KMS-11 (cell line): ENCODE measurements around the gene MEST.

ENCODE experiments used
- H2AFZ ChIP-seq: fragments of 200-600 bp; sonication (generic); 2 replicates; pipeline ENCODE4 v1.6.1; 2016; ENCODE audit warnings: antibody characterized with exemption, mixed run types, low read depth
- H3K27ac ChIP-seq: fragments of 200-600 bp; sonication (generic); 2 replicates; pipeline ENCODE4 v1.6.1; 2016; ENCODE audit warnings: mild to moderate bottlenecking, mixed run types
- H3K27me3 ChIP-seq: fragments of 200-600 bp; sonication (generic); 2 replicates; pipeline ENCODE4 v1.6.1; 2017; ENCODE audit warnings: mild to moderate bottlenecking, low read depth, mixed run types, moderate library complexity; ENCODE audit not compliant: insufficient read depth
- H3K36me3 ChIP-seq: fragments of 200-600 bp; sonication (generic); 2 replicates; pipeline ENCODE4 v1.6.1; 2017; ENCODE audit warnings: mild to moderate bottlenecking, mixed run types; ENCODE audit not compliant: insufficient read depth
- H3K4me1 ChIP-seq: fragments of 200-600 bp; sonication (generic); 2 replicates; pipeline ENCODE4 v1.6.1; 2016; ENCODE audit warnings: mild to moderate bottlenecking, low read depth, mixed run types; ENCODE audit not compliant: poor library complexity, severe bottlenecking
- H3K4me2 ChIP-seq: fragments of 200-600 bp; sonication (generic); 2 replicates; pipeline ENCODE4 v1.7.0; 2016; ENCODE audit warnings: mild to moderate bottlenecking, mixed run types
- H3K4me3 ChIP-seq: fragments of 200-600 bp; sonication (generic); IDR thresholded peaks from 2 replicates; pipeline ENCODE4 v1.6.1; 2017; ENCODE audit warnings: low read depth, low read length, mixed read lengths; ENCODE audit not compliant: insufficient read depth
- H3K79me2 ChIP-seq: fragments of 200-600 bp; sonication (generic); 2 replicates; pipeline ENCODE4 v1.6.1; 2016; ENCODE audit warnings: low read depth, mixed run types; ENCODE audit not compliant: insufficient read depth
- H3K9ac ChIP-seq: fragments of 200-600 bp; sonication (generic); 2 replicates; pipeline ENCODE4 v1.6.1; 2016; ENCODE audit warnings: mild to moderate bottlenecking, mixed run types
- H4K20me1 ChIP-seq: fragments of 200-600 bp; sonication (generic); 2 replicates; pipeline ENCODE4 v1.6.1; 2016; ENCODE audit warnings: mild to moderate bottlenecking, mixed run types; ENCODE audit not compliant: insufficient read depth
- TF ChIP-seq, protein P1 (sequence below): fragments of 200-600 bp; sonication (generic); conservative IDR thresholded peaks from 2 replicates; pipeline ENCODE4 v1.6.1; 2017; ENCODE audit warnings: low read depth, mild to moderate bottlenecking, antibody characterized with exemption, low read length, moderate library complexity, mixed read lengths

The MEST gene

DNA sequence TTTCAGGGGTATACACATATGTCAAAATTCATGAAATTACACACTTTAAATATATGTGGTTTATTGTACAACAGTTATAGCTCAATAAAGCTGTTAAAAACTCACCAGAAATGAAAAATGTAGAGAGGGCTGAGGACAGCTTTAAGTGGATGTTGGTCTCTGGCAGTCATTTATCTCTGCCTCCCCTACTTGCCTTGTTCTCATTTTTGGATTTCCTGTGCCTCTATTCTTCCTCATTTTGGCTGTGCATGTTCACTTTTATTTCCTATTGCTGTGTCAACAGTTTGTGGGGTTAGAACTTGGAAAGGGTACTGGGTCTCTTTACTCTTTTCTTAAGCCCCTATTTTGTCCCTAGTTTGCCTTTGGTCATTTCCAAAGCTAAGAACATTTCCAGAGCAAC, 18.6 kb upstream of the MEST start:
- no peak overlapping the region for H3K4me2 ChIP-seq

DNA sequence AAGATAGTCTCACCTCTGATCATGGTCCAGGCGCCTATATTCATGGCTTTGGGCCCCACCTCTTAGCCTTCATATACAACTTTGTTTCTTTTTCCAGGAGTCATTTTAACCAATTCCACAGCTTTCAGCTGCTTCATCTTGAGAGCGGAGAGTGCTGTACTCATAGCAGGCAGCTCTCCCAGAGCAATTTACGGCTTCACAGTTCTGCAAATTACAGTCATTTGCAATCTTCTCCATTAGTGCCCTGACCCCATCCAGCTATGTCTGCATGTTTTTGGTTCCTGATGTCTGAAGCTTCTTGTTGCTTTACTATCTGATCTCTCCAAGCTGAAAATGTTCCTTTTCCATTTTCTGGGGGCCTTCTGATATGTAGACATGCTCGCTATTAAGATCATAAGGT, 18.0 kb upstream of the MEST start:
- no peak overlapping the region for H2AFZ ChIP-seq
- H3K79me2 ChIP-seq, result no peaks in the 10 kb centered on the region
- H4K20me1 ChIP-seq, result no peaks in the 10 kb centered on the region
- no peak overlapping the region for H3K4me3 ChIP-seq
- H3K9ac ChIP-seq, result no peak overlapping the region
- no peak overlapping the region for H3K4me2 ChIP-seq
- H3K4me1 ChIP-seq, result peaks cover 18% of the 10 kb centered on the region
- no peak overlapping the region for H3K27ac ChIP-seq
- no peaks in the 10 kb centered on the region for H3K36me3 ChIP-seq
- H3K27me3 ChIP-seq, result no peaks in the 10 kb centered on the region
- TF ChIP-seq, protein P1, sequence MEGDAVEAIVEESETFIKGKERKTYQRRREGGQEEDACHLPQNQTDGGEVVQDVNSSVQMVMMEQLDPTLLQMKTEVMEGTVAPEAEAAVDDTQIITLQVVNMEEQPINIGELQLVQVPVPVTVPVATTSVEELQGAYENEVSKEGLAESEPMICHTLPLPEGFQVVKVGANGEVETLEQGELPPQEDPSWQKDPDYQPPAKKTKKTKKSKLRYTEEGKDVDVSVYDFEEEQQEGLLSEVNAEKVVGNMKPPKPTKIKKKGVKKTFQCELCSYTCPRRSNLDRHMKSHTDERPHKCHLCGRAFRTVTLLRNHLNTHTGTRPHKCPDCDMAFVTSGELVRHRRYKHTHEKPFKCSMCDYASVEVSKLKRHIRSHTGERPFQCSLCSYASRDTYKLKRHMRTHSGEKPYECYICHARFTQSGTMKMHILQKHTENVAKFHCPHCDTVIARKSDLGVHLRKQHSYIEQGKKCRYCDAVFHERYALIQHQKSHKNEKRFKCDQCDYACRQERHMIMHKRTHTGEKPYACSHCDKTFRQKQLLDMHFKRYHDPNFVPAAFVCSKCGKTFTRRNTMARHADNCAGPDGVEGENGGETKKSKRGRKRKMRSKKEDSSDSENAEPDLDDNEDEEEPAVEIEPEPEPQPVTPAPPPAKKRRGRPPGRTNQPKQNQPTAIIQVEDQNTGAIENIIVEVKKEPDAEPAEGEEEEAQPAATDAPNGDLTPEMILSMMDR, result no peak

More for the DNA sequence above, 18.6 kb upstream of the MEST start:
- Histone ChIP-seq H3K4me3 (no peak overlapping the region), H3K36me3 (no peaks in the 10 kb centered on the region), H3K4me1 (peaks cover 18% of the 10 kb centered on the region), H3K79me2 (no peaks in the 10 kb centered on the region), H3K27ac (no peak overlapping the region), H4K20me1 (no peaks in the 10 kb centered on the region), H3K27me3 (no peaks in the 10 kb centered on the region), H2AFZ (no peak overlapping the region), H3K9ac (no peak overlapping the region)
- TF ChIP-seq, protein P1, result no peak

DNA sequence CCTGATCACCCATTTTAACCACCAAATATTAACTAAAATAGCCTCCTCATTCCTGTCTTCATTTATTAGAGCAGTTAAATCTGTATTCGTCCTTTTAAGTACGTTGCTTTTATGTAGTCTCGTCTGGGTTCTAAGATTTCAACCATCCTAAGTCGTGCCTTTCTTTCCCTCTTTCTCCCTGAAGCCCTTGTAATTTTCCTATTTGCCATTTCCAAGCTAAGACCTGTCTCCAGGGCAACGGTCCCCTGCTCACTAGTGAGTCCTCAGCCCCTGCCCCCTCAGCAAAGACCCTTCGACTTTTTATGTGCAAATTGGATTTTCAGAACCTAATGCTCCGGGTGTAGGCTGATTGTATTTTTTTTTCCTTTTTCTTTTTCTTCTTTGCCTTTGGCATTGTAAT, 16.1 kb upstream of the MEST start:
- Histone ChIP-seq H3K4me3 (no peak overlapping the region), H3K36me3 (no peaks in the 10 kb centered on the region), H3K4me1 (peaks cover 18% of the 10 kb centered on the region), H3K79me2 (no peaks in the 10 kb centered on the region), H2AFZ (no peak overlapping the region), H3K27ac (no peak overlapping the region; the same call in 1 of the 2 replicates), H4K20me1 (no peaks in the 10 kb centered on the region), H3K27me3 (no peaks in the 10 kb centered on the region), H3K9ac (no peak overlapping the region), H3K4me2 (peak overlapping the region; percentile 43; the same call in 1 of the 2 replicates)
- TF ChIP-seq, protein P1, result no peak

DNA sequence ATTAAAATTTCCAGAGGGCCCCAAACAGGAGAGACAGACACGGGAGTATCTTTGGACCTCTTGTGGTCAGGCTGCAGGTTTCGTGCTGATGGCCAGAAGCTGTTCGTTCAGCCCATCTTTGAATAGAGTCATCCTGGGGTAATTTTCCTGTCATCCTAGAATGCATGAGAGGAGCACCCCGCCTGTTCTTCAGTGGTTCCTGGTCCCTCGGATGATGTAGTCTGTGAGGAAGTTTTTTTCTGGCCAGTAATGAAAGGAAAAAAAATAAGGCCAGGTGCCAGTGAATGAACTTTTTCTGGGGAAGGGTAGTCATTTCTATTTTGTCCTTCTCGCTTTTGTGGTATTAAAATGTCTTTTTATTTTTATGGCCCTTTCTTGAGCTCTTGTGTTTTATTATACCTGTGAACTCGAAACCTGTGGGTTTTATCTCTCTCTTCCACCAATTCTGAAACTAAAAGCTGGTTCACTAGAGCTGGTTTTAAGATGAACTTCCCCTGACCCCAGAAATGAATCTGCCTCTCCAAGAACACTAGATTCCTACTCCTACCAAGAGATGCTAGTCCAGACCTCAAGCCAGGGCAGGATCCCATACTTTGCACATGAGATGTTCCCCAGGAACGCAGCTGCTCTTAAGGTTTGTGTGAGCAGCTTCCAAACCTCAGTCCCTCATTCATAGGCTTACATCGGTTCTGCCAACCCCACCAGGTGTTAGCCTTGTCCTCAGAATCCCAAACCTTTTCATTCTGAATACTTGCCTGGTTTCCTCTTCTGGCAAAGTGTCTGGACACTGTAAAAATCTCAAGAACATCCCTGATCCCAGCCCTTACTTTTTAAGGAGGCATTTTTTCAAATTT, 15.4 kb upstream of the MEST start:
- Histone ChIP-seq H3K9ac (no peak overlapping the region), H3K79me2 (no peaks in the 10 kb centered on the region), H3K4me1 (peaks cover 18% of the 10 kb centered on the region), H3K4me2 (peak overlapping the region; percentile 43; the same call in 1 of the 2 replicates), H3K27ac (peak overlapping the region; percentile 4; the same call in 1 of the 2 replicates), H3K36me3 (no peaks in the 10 kb centered on the region), H3K27me3 (no peaks in the 10 kb centered on the region), H3K4me3 (no peak overlapping the region), H2AFZ (no peak overlapping the region), H4K20me1 (no peaks in the 10 kb centered on the region)
- TF ChIP-seq, protein P1, result no peak
